Testis (tissue), 3 donors: ENCODE measurements around the gene RDH5. TPM values are rescaled to one million over a fixed set of nuclear protein-coding genes. Genes with fewer than 3 reads are reported as not detected.
A peak's percentile ranks its signal among the peaks of the same experiment; 100 is the strongest.

ENCODE experiments used
- DNase-seq: peaks from one replicate; pipeline ENCODE4 v3.0.0-alpha.2; 2019
- H3K27ac ChIP-seq, 2 donors: fragments of 200-600 bp; sonication (generic); one replicate each; pipeline ENCODE4 v1.5.1; 2019
- H3K27me3 ChIP-seq: fragments of 200-600 bp; sonication (generic); one replicate; pipeline ENCODE4 v1.5.1; 2019
- H3K36me3 ChIP-seq: fragments of 200-600 bp; sonication (generic); one replicate; pipeline ENCODE4 v1.5.1; 2017; ENCODE audit warnings: low read depth; ENCODE audit errors: missing control alignments
- H3K4me1 ChIP-seq: fragments of 200-600 bp; sonication (generic); one replicate; pipeline ENCODE4 v1.5.1; 2019
- H3K4me3 ChIP-seq, 2 donors: fragments of 200-600 bp; sonication (generic); one replicate each; pipeline ENCODE4 v1.5.1; 2017 to 2019
- H3K9me3 ChIP-seq: fragments of 200-600 bp; sonication (generic); one replicate; pipeline ENCODE4 v1.5.1; 2017
- CTCF ChIP-seq, 3 experiments: fragments of 450-650 bp in 2 of 3; fragments of 200-600 bp in 1 of 3; sonication (generic) in 1 of 3; IDR thresholded peaks; one replicate each; pipeline ENCODE4 v1.5.1; 2016 to 2019; ENCODE audit warnings: antibody characterized with exemption in 3 of 3, mild to moderate bottlenecking in 2 of 3, moderate library complexity in 1 of 3
- POLR2A ChIP-seq: fragments of 450-650 bp; IDR thresholded peaks from one replicate; pipeline ENCODE4 v1.6.1; 2017; ENCODE audit warnings: antibody characterized with exemption, mild to moderate bottlenecking, moderate library complexity
- WGBS, 2 donors: methylation state at CpG; one replicate each; pipeline ENCODE4 v1.1.5; 2018; 5-methylcytosine and 5-hydroxymethylcytosine counted together
- intact Hi-C: fragments of 100-400 bp; cut with DNase I; formaldehyde crosslinking; loops from one replicate; pipeline ENCODE4 v1.15.1; 2023; ENCODE audit warnings: low total_unique reads
- polyA plus RNA-seq: library from polyadenylated mRNA; stranded (reverse); fragments of 350-450 nt; fragmentation: Illumina TruSeq; extraction: RNeasy Lipid Tissue Mini Kit (QIAGEN cat#74804); gene quantifications from one replicate; pipeline ENCODE4 v1.2.3, GENCODE V29; 2014; ENCODE audit warnings: low read depth, low replicate concordance; ENCODE audit not compliant: insufficient read depth
- total RNA-seq, 2 donors: library from RNA; depleted of rRNA; stranded (reverse); fragments of >200 nt; gene quantifications; one replicate each; pipeline ENCODE4 v1.2.3, GENCODE V29; 2016

RDH5 gene
- total and polyA plus RNA-seq, 3 donors from 2014 or later = 9.8 to 18.0 (median 15.1) TPM

GRCh38 chr12:55742719-55743405 lies 22.7 kb downstream of the RDH5 start, which contains the start of gene GDF11:
TSS of gene GDF11 (plus strand) at chr12:55743122. CDS start at chr12:55743317, 195 bp downstream.
- DNase-seq = peak; percentile 87
- Histone ChIP-seq H3K4me1 (peaks cover 28% of the 10 kb centered on the region), H3K27ac (peak within 1 kb of the TSS; percentile 44 to 53), H3K9me3 (no peaks in the 10 kb centered on the region), H3K36me3 (no peaks in the 10 kb centered on the region), H3K4me3 (peak within 1 kb of the TSS; percentile 53 to 68), H3K27me3 (no peaks in the 10 kb centered on the region)
- intact Hi-C loops = loop anchor here (10.0 kb wide), 1 partner anchor 192 kb away; the partner anchor contains the start of gene DGKA
- no peak for TF ChIP-seq POLR2A
- no peak for TF ChIP-seq CTCF (IDR thresholded peaks at IDR 0.05)
- WGBS, 2 donors = 0 to 1% methylated on average over 16 to 25 of the region's 53 CpGs

GRCh38 chr12:55743406-55744339 lies 23.5 kb downstream of the RDH5 start:
- no peak for TF ChIP-seq POLR2A
- no peak for TF ChIP-seq CTCF (IDR thresholded peaks at IDR 0.05)
- H3K27me3 ChIP-seq = no peaks in the 10 kb centered on the region
- peak overlapping the region in 1 of 2 donors; percentile 53 for H3K27ac ChIP-seq
- peak; percentile 69 for DNase-seq
- intact Hi-C loops = loop anchor here (10.0 kb wide), 1 partner anchor 191 kb away; the partner anchor contains the start of gene DGKA
- WGBS, 2 donors = 0 to 1% methylated on average over 15 to 36 of the region's 73 CpGs
- H3K4me1 ChIP-seq = peaks cover 24% of the 10 kb centered on the region
- H3K9me3 ChIP-seq = no peaks in the 10 kb centered on the region
- H3K36me3 ChIP-seq = no peaks in the 10 kb centered on the region
- H3K4me3 ChIP-seq = peak overlapping the region; percentile 53 to 68

GRCh38 chr12:55744340-55745030 lies 24.3 kb downstream of the RDH5 start:
- TF ChIP-seq POLR2A = no peak
- no peak for TF ChIP-seq CTCF (IDR thresholded peaks at IDR 0.05)
- H3K4me3 ChIP-seq = peak overlapping the region; percentile 53 to 68
- peaks cover 24% of the 10 kb centered on the region for H3K4me1 ChIP-seq
- H3K36me3 ChIP-seq = no peaks in the 10 kb centered on the region
- H3K9me3 ChIP-seq = no peaks in the 10 kb centered on the region
- no peaks in the 10 kb centered on the region for H3K27me3 ChIP-seq
- intact Hi-C loops = loop anchor here (10.0 kb wide), 1 partner anchor 190 kb away; the partner anchor contains the start of gene DGKA
- 16 to 22% methylated on average over 11 of the region's 11 CpGs for WGBS, 2 donors
- peak overlapping the region in 1 of 2 donors; percentile 53 for H3K27ac ChIP-seq
- no peak for DNase-seq

- 16 to 24% methylated on average over 13 of the region's 13 CpGs for WGBS, 2 donors
- TF ChIP-seq CTCF (IDR thresholded peaks at IDR 0.05) (no peak), POLR2A (no peak)
- DNase-seq = no peak
- no peaks in the 10 kb centered on the region for H3K9me3 ChIP-seq
- H3K27ac ChIP-seq = peak overlapping the region; percentile 39 to 55
- H3K27me3 ChIP-seq = no peaks in the 10 kb centered on the region
- intact Hi-C loops = loop anchor here (10.0 kb wide), 1 partner anchor 189 kb away; the partner anchor contains the start of gene DGKA
- no peak overlapping the region for H3K4me3 ChIP-seq
- no peaks in the 10 kb centered on the region for H3K36me3 ChIP-seq
- H3K4me1 ChIP-seq = peaks cover 24% of the 10 kb centered on the region
Measured at GRCh38 chr12:55745361-55746173, 25.4 kb downstream of the RDH5 start.
